HFFc6 (cell line): ENCODE data around the gene HIVEP2. TPM values are rescaled to one million over a fixed set of nuclear protein-coding genes. Genes with fewer than 3 reads are reported as not detected.

Experiments used
- DNase-seq: peaks from one replicate; pipeline ENCODE4 v3.0.0-alpha.2; 2018
- H3K27ac Mint-ChIP-seq: 2 replicates; pipeline ENCODE4 v1.8.0; 2020; ENCODE audit warnings: mild to moderate bottlenecking, mixed read lengths
- H3K27me3 Mint-ChIP-seq: 2 replicates; pipeline ENCODE4 v1.8.0; 2021; ENCODE audit warnings: mild to moderate bottlenecking, moderate library complexity, mixed read lengths; ENCODE audit not compliant: insufficient read depth
- H3K36me3 Mint-ChIP-seq: 2 replicates; pipeline ENCODE4 v1.8.0; 2021; ENCODE audit warnings: low read depth, mixed read lengths
- H3K4me1 Mint-ChIP-seq: 2 replicates; pipeline ENCODE4 v1.8.0; 2020; ENCODE audit warnings: low read depth, mixed read lengths
- H3K4me3 Mint-ChIP-seq: 2 replicates; pipeline ENCODE4 v1.8.0; 2020; ENCODE audit warnings: mild to moderate bottlenecking, moderate library complexity, mixed read lengths
- H3K9me3 Mint-ChIP-seq: 2 replicates; pipeline ENCODE4 v1.8.0; 2020; ENCODE audit warnings: mild to moderate bottlenecking, mixed read lengths
- CTCF ChIP-seq: fragments of 200-600 bp; sonication (generic); IDR thresholded peaks from 2 replicates; pipeline ENCODE4 v1.5.0; 2021; ENCODE audit warnings: antibody characterized with exemption, mild to moderate bottlenecking
- total RNA-seq, 6 experiments: library from RNA; stranded (reverse); fragmentation: NEBNext Ultra II Directional; extraction: Animal tissue kit (Norgen Biotek cat#: 25700); gene quantifications; 2 replicates in 1 of 6; 3 replicates in 5 of 6; pipeline ENCODE4 v1.2.3, GENCODE V29; 2021

The HIVEP2 gene
- total RNA-seq, 6 experiments from 2014 or later = 14.0 to 19.5 (median 17.1) TPM

- TF ChIP-seq CTCF = no peak
- no peak for DNase-seq
- H3K27ac Mint-ChIP-seq = peak overlapping the region; percentile 5; the same call in 1 of the 2 replicates
Observed at GRCh38 chr6:142737368-142738034, 207.5 kb downstream of the HIVEP2 start.

GRCh38 chr6:142735204-142735603, 209.8 kb downstream of the HIVEP2 start:
- H3K36me3 Mint-ChIP-seq = no peaks in the 10 kb centered on the region
- peaks cover 10% of the 10 kb centered on the region for H3K4me1 Mint-ChIP-seq

More at GRCh38 chr6:142737368-142738034, 207.5 kb downstream of the HIVEP2 start:
- Mint-ChIP-seq H3K9me3 (no peaks in the 10 kb centered on the region), H3K36me3 (no peaks in the 10 kb centered on the region), H3K4me3 (no peak overlapping the region), H3K27me3 (peaks cover 2% of the 10 kb centered on the region), H3K4me1 (peaks cover 22% of the 10 kb centered on the region)

GRCh38 chr6:142732790-142733189, 212.2 kb downstream of the HIVEP2 start:
- no peaks in the 10 kb centered on the region for H3K36me3 Mint-ChIP-seq
- peaks cover 15% of the 10 kb centered on the region for H3K4me1 Mint-ChIP-seq
- no peak for DNase-seq
- no peaks in the 10 kb centered on the region; the same call in 1 of the 2 replicates for H3K27me3 Mint-ChIP-seq
- no peak overlapping the region for H3K4me3 Mint-ChIP-seq
- no peak overlapping the region for H3K27ac Mint-ChIP-seq
- TF ChIP-seq CTCF = no peak
- H3K9me3 Mint-ChIP-seq = no peaks in the 10 kb centered on the region

More at GRCh38 chr6:142735204-142735603, 209.8 kb downstream of the HIVEP2 start:
- Mint-ChIP-seq H3K27ac (no peak overlapping the region), H3K27me3 (peaks cover 2% of the 10 kb centered on the region), H3K4me3 (no peak overlapping the region), H3K9me3 (no peaks in the 10 kb centered on the region)
- no peak for DNase-seq
- no peak for TF ChIP-seq CTCF

GRCh38 chr6:142731611-142732010, 213.4 kb downstream of the HIVEP2 start:
- DNase-seq = no peak
- TF ChIP-seq CTCF = no peak
- H3K9me3 Mint-ChIP-seq = no peaks in the 10 kb centered on the region
- H3K27ac Mint-ChIP-seq = no peak overlapping the region
- H3K36me3 Mint-ChIP-seq = no peaks in the 10 kb centered on the region
- peaks cover 16% of the 10 kb centered on the region for H3K4me1 Mint-ChIP-seq
- no peak overlapping the region for H3K4me3 Mint-ChIP-seq
- H3K27me3 Mint-ChIP-seq = no peaks in the 10 kb centered on the region; the same call in 1 of the 2 replicates

- H3K27ac Mint-ChIP-seq = no peak overlapping the region
- TF ChIP-seq CTCF = no peak
- H3K9me3 Mint-ChIP-seq = no peaks in the 10 kb centered on the region
- DNase-seq = no peak
- peaks cover 23% of the 10 kb centered on the region for H3K4me1 Mint-ChIP-seq
- no peaks in the 10 kb centered on the region; the same call in none of the 2 replicates for H3K27me3 Mint-ChIP-seq
- H3K36me3 Mint-ChIP-seq = no peaks in the 10 kb centered on the region
- H3K4me3 Mint-ChIP-seq = no peak overlapping the region
Observed at GRCh38 chr6:142729618-142730017, 215.4 kb downstream of the HIVEP2 start.
